GM18909 (cell line): Measurements from ENCODE around the gene KRTAP4-4.
"Not testable (repeated sequence)": the region's sequence is repeated elsewhere in the genome, so short reads cannot be mapped to it uniquely, and the experiment has no call there.

Source experiments
- ATAC-seq: cut with Tn5 transposase; IDR thresholded peaks from one replicate; pipeline ENCODE4 v1.9.1; 2021; ENCODE audit warnings: mild to moderate bottlenecking; ENCODE audit not compliant: unreplicated experiment, poor library complexity

KRTAP4-4 gene

GRCh38 chr17:41149652-41149985 lies 10.9 kb downstream of the KRTAP4-4 start, which contains the start of gene KRTAP4-5:
TSS of gene KRTAP4-5 (minus strand) at chr17:41149825. CDS start at chr17:41149767, 58 bp downstream.
- ATAC-seq = no peak

DNA sequence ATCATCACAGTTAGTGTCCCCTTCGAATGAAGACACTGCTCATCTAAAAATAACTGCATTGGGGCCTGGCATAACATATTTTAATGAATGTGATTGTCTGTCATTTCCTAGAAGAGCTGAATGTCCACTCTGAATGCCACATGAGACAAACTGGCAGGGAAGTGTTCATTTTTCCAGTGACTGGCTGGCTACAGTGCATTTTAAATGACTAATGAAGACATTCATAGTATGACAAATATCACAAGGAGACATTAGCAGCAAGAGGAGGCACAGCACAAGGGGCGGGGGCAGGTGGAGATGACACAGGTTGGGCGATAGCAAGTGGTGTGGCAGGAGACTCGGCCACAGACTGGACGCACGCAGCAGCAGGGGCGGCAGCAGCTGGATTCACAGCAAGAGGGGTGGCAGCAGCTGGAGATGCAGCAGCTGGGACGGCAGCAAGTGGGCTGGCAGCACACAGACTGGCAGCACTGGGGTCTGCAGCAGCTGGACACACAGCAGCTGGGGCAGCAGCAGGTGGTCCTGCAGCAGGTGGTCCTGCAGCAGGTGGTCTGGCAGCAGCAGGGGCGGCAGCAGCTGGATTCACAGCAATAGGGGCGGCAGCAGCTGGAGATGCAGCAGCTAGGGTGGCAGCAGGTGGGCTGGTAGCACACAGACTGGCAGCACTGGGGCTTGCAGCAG lies 11.4 kb downstream of the KRTAP4-4 start:
- not testable (repeated sequence) for ATAC-seq

DNA sequence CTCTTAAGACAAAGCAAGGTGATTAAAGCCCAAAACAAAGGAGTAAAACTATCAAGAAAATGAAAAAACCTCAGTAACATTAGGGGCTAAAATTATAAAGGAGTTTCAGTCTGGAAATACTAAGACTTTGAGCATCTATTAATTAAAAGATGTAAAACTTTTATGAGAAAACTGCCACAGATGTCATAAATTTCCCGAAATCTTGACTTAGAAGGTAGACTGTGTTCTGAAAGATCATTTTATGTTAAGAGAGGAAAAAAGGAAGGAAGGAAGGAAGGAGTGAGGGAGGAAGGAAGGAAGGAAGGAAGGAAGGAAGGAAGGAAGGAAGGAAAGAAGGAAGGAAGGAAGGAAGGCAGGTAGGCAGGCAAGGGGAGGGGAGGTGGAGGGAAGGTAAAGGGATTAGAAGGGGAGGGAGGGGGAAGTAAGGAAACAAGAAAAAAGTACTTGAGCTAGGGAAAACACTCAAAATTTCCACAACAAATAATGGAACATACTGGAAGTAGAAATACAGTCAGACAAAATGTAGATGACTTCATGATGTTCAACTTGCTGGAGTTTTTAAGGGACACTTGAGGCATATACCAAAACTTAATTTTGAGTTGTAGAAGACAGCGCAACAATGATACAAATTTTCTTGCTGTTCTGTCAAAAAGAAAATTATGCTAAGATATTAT lies 12.9 kb downstream of the KRTAP4-4 start:
- no peak for ATAC-seq

DNA sequence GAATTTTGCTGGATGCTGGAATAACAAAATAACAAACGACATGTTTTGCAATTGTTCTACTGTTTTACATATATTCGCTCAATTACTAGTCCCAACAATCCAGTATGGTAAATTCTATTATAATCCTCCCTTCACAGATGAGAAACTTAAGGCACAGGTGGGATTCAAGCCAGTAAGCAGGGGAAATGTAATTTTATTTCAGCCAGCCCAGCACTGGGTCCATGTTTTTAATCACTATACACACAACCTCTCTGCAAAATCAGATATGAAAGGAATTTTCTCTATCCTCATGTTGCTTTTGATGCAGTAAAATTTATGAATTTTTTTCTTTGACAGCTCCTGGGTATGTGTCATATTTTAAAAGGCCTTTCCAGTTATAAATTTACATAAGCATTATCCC lies 15.3 kb downstream of the KRTAP4-4 start:
- no peak for ATAC-seq

GRCh38 chr17:41144846-41145245 lies 15.7 kb downstream of the KRTAP4-4 start:
- no peak for ATAC-seq

GRCh38 chr17:41141361-41141760 lies 19.2 kb downstream of the KRTAP4-4 start:
- no peak for ATAC-seq

DNA sequence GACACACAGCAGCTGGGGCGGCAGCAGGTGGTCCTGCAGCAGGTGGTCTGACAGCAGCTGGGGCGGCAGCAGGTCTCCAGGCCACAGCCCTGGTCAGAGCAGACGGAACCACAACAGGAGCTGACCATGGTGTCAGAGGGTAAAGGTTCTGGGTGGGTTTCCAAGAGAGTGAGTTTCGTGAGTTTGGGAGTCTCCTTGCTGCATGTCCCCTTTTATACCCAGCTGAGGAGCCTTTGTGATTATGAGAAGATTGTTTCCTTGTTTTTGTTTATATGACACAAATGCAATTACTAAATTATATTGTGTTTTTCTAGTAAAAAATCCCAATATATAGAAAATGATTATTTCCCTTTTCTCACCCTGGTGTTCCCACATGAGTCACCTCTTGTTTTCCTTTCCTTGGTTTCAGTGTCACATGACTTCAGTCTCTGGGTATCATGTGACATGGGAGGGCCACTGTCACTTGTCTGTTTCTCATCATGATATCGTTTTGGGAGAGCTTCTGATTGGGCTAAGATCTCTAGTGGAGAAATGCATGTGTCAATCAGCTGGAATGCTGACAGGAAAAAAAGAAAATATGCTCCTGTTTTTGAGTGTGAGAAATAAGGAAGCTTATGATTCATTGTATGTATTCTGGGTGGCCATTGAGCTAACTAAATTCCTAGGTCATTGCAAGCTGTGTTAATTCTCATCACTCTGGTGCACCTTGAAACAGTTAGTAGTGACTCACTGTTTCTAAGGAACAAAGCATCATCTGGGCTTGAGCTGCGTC lies 20.0 kb downstream of the KRTAP4-4 start, which contains the start of gene KRTAP4-6:
Gene KRTAP4-6, minus strand, starts transcription at position 185 of the 772 bp plus-strand sequence. Its CDS starts 57 bp downstream, at position 128.
- no peak for ATAC-seq

- ATAC-seq = not testable (repeated sequence)
Measured at GRCh38 chr17:41139865-41140264, 20.7 kb downstream of the KRTAP4-4 start.

GRCh38 chr17:41133880-41134735 lies 26.4 kb downstream of the KRTAP4-4 start:
- ATAC-seq = no peak

DNA sequence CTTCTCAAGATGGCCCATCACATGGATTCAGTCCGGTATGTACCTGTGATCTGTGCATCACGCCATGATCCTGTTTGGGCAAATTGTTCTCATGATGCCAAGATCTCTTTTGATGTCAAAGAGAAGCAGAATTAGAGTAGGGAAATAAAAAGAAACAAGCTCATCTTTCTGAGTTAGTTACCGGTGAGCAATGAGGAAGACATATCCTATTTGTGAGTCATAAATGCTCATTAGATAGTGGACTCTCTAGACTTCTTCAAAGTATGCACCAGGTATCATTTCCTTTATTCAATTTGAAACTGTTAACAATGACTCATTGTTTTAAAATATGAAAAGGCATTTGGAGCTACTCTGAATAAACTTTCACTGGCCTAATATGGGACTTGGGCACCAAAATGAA lies 28.6 kb downstream of the KRTAP4-4 start:
- no peak for ATAC-seq

DNA sequence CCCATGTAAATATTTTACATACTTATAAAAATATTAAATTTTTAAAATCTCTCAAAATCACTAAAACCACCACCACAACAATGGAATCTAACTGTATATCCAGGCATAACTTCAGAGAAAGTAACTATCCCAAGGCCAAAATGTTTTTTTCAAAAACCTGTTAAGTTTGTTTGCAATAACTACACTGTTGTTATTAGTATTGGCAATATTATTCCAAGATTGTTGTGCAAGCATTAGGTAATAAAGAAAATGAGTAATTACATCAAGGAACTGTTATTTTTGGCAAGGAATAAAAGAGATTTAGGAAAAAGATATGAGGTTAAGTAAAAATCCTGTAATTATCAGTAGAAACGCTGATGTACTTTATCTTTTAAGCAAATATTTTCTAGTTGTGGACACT lies 33.2 kb downstream of the KRTAP4-4 start:
- no peak for ATAC-seq

DNA sequence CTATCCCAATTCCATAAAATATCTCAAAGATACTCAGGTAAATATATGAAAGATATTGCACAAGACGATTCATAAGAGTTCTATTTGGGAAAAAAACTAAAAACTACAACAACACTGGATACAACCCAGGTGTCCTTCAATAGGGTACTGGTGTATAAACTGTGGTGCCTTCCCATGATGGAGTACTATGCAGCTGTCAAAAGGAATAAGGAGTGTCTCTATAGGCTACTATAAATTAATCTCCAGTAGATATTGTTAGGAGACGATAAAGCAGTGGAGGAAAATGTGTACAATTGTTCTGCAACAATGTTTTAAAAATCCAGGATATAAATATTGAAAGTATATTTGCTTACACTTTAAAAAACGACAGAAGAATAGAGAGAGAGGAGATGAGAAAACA lies 34.1 kb downstream of the KRTAP4-4 start:
- ATAC-seq = no peak

- no peak for ATAC-seq
Measured at GRCh38 chr17:41125064-41125463, 35.5 kb downstream of the KRTAP4-4 start.

DNA sequence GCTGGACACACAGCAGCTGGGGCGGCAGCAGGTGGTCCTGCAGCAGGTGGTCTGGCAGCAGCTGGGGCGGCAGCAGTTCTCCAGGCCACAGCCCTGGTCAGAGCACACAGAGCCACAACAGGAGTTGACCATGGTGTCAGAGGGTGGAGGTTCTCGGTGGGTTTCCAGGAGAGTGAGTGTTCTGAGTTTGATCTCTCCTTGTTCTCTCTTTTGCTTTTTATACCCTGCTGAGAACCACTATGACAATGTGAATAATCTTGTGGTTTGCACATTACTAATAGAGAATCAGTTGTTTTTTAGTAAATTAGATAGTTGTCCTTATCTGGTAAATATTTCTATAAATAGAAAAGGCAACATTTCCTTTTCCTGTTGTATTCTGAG lies 36.6 kb downstream of the KRTAP4-4 start, which contains the start of gene KRTAP4-12:
Gene KRTAP4-12, minus strand, starts transcription at position 192 of the 381 bp plus-strand sequence. Its CDS starts 60 bp downstream, at position 132.
- ATAC-seq = not testable (repeated sequence)

GRCh38 chr17:41123292-41123990 lies 37.1 kb downstream of the KRTAP4-4 start:
- not testable (repeated sequence) for ATAC-seq

DNA sequence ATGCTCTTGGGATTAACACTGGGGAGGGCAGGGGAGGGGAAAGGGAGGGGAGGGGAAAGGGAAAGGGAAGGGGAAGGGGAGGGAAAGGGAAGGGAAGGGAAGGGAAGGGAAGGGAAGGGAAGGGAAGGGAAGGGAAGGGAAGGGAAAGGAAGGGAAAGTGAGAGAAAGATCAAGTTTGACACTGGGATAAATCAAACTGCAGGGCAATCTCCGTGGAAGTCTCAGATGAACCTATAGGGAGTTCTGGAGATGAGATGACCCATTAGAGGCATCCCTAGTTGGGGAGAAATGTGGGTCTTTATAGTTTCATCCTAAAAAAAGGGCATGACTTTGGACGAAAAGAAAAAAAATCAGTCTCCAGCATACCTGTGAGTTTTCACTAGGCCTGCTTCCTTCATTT lies 38.8 kb downstream of the KRTAP4-4 start:
- ATAC-seq = no peak

- ATAC-seq = not testable (repeated sequence)
Measured at GRCh38 chr17:41119696-41120690, 40.6 kb downstream of the KRTAP4-4 start.

GRCh38 chr17:41118721-41119120 lies 41.8 kb downstream of the KRTAP4-4 start:
- ATAC-seq = no peak
